GM10266 (cell line): ENCODE measurements around the gene NFIA.
"Not testable (repeated sequence)": the region's sequence is repeated elsewhere in the genome, so short reads cannot be mapped to it uniquely, and the experiment has no call there.

Source experiments
- DNase-seq: peaks from one replicate; pipeline ENCODE4 v3.0.0; 2012; ENCODE audit errors: extremely low spot score
- TF ChIP-seq, protein P1 (sequence below): IDR thresholded peaks from 2 replicates; pipeline ENCODE4 v1.5.1; 2012; ENCODE audit warnings: mild to moderate bottlenecking, low read depth; ENCODE audit not compliant: control insufficient read depth, insufficient read depth; ENCODE audit errors: missing control alignments

The NFIA gene

GRCh38 chr1:61124078-61124477, 41.7 kb downstream of the NFIA start:
- DNase-seq = no peak
- TF ChIP-seq, protein P1, sequence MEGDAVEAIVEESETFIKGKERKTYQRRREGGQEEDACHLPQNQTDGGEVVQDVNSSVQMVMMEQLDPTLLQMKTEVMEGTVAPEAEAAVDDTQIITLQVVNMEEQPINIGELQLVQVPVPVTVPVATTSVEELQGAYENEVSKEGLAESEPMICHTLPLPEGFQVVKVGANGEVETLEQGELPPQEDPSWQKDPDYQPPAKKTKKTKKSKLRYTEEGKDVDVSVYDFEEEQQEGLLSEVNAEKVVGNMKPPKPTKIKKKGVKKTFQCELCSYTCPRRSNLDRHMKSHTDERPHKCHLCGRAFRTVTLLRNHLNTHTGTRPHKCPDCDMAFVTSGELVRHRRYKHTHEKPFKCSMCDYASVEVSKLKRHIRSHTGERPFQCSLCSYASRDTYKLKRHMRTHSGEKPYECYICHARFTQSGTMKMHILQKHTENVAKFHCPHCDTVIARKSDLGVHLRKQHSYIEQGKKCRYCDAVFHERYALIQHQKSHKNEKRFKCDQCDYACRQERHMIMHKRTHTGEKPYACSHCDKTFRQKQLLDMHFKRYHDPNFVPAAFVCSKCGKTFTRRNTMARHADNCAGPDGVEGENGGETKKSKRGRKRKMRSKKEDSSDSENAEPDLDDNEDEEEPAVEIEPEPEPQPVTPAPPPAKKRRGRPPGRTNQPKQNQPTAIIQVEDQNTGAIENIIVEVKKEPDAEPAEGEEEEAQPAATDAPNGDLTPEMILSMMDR = no peak

- no peak for DNase-seq
- TF ChIP-seq, protein P1 = no peak
Observed at GRCh38 chr1:61124696-61125095, 42.3 kb downstream of the NFIA start.

DNA sequence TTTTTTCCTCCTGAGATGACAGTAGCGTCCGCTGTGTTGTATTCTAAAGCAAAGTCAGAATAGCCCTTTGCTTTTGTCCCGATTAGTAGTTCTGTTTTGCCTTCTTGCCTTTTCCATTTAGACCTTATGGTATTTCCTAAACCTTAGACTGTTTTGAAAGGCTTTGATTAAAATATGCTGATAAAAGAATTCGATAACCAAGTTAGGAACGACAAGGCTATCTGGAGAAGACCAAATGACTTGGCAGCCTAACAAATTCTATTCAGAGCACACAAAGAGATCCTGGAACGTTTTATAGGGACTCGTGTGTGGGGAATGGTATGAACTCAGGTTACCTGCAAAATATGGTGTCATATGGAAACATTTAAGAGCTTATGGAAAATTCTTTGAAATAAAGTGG, 42.9 kb downstream of the NFIA start:
- TF ChIP-seq, protein P1 = no peak
- DNase-seq = no peak

DNA sequence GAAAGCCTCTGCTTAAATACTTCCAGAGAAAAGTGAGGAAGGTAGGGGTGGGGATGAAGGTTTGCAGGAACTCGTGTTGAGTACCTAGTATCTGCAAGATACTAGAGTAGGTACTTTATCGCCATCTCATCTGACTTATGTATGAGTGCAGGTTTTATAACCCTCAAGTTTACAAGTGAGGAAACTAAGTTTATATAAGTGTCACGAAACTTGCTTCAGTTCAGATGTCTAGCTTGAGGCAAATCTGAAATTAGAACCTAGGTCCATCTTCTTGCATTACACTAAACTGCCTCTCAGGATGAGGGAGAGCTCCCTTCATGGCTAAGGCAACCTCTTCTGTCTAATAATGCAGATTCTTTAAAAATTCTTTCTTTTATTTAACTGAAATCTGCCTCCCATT, 43.5 kb downstream of the NFIA start:
- TF ChIP-seq, protein P1 = no peak
- no peak for DNase-seq

DNA sequence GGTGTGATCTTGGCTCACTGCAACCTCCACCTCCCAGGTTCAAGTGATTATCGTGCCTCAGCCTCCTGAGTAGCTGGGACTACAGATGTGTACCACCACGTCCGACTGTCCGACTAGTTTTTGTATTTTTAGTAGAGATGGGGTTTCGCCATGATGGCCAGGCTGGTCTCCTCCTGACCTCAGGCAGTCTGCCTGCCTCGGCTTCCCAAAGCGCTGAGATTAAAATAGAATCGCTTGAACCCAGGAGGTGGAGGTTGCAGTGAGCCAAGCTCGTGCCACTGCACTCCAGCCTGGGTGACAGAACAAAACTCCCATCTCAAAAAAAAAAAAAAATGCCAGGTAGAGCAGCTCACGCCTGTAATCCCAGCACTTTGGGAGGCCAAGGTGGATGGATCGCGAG, 44.5 kb downstream of the NFIA start:
- DNase-seq = not testable (repeated sequence)

DNA sequence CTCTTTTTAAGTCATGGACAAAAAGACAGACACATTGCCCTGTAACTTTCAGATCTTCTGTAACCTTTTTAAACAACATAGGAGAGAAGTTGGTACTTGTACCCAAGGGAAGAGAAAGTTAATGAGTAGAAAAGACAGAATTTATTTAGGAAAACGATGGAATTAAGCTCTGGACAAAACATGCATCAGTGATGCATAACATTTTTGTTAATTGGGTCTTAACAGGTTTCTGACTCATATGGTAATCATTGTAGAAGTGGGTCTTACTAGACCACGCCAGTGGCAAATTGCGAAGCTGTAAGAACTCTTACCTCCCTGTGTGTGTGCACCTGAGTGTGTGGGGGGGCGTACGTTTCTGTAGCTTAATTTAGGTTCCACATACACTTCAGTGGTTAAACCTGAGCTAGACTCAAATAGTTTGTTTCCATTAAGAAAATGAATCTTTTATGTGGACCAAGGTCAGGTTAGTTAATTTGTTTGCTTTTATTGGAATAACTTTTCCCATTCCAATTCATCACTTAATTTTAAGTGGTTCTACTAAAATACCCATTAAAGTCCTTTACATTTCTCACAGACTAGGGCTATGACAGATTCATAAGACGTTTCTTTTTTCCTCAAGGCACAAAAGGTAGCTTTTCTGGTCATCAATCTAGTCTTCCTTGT, 48.1 kb downstream of the NFIA start:
- no peak for DNase-seq
- TF ChIP-seq, protein P1 = no peak

DNA sequence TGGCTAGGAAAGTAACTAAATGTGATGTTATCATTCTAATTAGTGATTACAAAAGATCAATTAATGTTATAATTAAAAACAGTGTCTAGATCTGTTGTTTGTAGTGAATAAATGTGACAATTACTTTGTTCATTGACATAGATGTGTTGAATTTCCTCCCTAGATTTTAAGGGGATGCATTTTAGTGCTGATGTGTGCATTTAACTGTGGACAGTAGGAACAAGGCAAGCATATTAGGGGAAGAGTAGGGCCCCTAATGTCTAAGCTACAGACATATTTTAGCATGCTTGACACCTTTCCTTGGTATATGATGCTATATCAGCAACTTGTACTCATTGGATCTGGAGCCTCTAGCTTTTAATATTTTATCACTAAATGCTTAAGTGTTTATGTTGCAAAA, 48.9 kb downstream of the NFIA start:
- TF ChIP-seq, protein P1 = no peak
- DNase-seq = no peak

DNA sequence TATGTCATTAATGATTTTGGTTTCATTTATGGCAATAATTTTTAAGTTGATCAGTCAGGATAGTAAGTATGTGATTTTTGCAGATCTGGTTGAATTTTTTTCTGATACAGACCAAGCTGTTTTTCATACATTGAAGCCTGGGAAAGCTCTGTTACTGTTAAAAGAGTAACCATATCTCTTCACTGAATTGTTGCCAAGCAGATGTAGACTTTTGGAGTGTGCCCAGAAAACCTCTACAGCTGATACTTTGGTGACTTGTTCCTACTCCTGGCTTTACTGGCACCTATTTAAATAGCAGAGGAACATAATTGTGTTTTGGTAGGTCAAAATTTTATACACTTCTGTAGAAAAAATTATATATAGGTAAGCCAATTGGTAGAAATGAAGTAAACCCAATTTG, 49.4 kb downstream of the NFIA start:
- DNase-seq = no peak
- TF ChIP-seq, protein P1 = no peak
